Measurements from ENCODE around the gene ZNF3. TPM values are rescaled to one million over a fixed set of nuclear protein-coding genes. Genes with fewer than 3 reads are reported as not detected.
A peak's percentile ranks its signal among the peaks of the same experiment; 100 is the strongest.
"Not testable (repeated sequence)": the region's sequence is repeated elsewhere in the genome, so short reads cannot be mapped to it uniquely, and the experiment has no call there.

ZNF3 gene
- 11.0 and 39.4 TPM in 2 replicates for total RNA-seq (2014; rRNA removed; shearing (Covaris generic); ENCODE audit: low replicate concordance)

GRCh38 chr7:100081535-100082102 lies at the start of gene ZNF3:
TSS of gene ZNF3 (minus strand) at chr7:100081723. CDS start at chr7:100077357, 4,366 bp downstream.
- Histone ChIP-seq H3K9me3 (no peaks in the 10 kb centered on the region; the same call in 1 of the 2 replicates), H3K36me3 (peaks cover 25% of the 10 kb centered on the region), H3K27me3 (no peaks in the 10 kb centered on the region), H3K4me3 (peak within 1 kb of the TSS; percentile 92)
- DNase-seq, result peak; percentile 95

DNA sequence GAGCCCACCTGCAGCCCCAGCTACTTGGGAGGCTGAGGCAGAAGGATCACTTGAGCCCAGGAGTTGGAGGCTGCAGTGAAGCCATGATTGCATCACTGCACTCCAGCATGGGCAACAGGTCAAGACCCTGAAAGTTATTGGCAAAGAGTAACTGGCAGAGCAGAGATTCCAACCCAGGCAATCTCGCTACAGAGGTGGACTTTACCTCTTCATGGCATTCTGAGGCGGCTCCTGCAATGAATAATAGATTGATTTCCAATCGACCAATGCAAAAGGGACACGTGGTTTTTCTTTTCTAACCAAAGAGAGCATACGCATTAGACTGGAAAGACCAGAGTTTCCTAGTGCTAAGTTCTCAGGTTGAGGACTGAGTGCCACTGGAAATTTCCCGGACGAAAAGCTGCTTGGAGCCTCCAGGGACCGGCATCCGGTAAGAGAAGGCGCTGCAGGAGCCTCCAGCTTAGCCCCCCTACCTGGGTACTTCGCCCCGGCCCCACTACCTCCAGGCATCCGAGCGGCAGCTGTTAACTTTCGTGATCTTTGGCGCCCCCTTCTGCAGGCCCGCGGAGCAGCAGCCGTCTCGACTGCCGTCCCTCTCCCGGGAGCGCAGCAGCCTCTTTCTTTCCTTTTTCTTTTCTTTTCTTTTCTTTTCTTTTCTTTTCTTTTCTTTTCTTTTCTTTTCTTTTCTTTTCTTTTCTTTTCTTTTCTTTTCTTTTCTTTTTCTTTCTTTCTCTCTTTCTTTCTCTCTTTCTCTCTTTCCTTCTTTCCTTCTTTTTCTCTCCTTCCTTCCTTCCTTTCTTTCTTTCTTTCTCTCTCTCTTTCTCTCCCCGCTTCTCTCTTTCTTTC lies 49.3 kb upstream of the ZNF3 start:
- DNase-seq, result peak; percentile 39
- Histone ChIP-seq H3K9me3 (no peaks in the 10 kb centered on the region), H3K4me3 (no peak overlapping the region), H3K27me3 (no peaks in the 10 kb centered on the region), H3K36me3 (no peaks in the 10 kb centered on the region)

DNA sequence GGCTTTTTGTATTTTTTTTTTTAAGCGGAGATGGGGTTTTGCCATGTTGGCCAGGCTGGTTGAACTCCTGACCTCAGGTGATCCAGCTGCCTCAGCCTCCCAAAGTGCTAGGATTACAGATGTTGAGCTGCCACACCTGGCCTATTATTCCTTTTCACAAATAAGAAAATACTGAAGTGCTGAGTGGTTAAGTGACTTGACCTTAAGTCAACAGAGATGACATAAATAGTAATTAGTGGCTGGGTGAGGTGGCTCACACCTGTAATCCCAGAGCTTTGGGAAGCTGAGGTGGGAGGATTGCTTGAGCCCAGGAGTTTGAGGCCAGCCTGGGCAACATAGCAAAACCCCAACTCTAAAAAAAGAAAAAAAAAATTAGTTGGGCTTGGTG lies 48.7 kb upstream of the ZNF3 start:
- H3K36me3 ChIP-seq, H3K27me3 ChIP-seq, H3K4me3 ChIP-seq, H3K9me3 ChIP-seq, DNase-seq: not testable (repeated sequence)

GRCh38 chr7:100128637-100128963 lies 47.1 kb upstream of the ZNF3 start:
- H3K36me3 ChIP-seq, result no peaks in the 10 kb centered on the region; the same call in 1 of the 2 replicates
- H3K9me3 ChIP-seq, result no peaks in the 10 kb centered on the region
- H3K27me3 ChIP-seq, result no peaks in the 10 kb centered on the region
- no peak overlapping the region for H3K4me3 ChIP-seq
- no peak for DNase-seq

- H3K4me3 ChIP-seq, result peak overlapping the region; percentile 84
- DNase-seq, result no peak
- H3K9me3 ChIP-seq, result no peaks in the 10 kb centered on the region
- H3K36me3 ChIP-seq, result no peaks in the 10 kb centered on the region; the same call in 1 of the 2 replicates
- no peaks in the 10 kb centered on the region for H3K27me3 ChIP-seq
Observed at GRCh38 chr7:100127866-100128636, 46.5 kb upstream of the ZNF3 start.

- Histone ChIP-seq H3K4me3 (peak within 1 kb of the TSS; percentile 84), H3K27me3 (no peaks in the 10 kb centered on the region), H3K36me3 (no peaks in the 10 kb centered on the region; the same call in 1 of the 2 replicates), H3K9me3 (no peaks in the 10 kb centered on the region)
- DNase-seq, result peak; percentile 81
Observed at GRCh38 chr7:100126931-100127865, 45.7 kb upstream of the ZNF3 start, which contains the start of gene MBLAC1. TSS of gene MBLAC1 (plus strand) at chr7:100126967. CDS start at chr7:100127396, 429 bp downstream.

GRCh38 chr7:100126239-100126930 lies 44.9 kb upstream of the ZNF3 start:
- no peaks in the 10 kb centered on the region; the same call in 1 of the 2 replicates for H3K36me3 ChIP-seq
- H3K4me3 ChIP-seq, result peak overlapping the region; percentile 84
- H3K27me3 ChIP-seq, result no peaks in the 10 kb centered on the region
- no peaks in the 10 kb centered on the region for H3K9me3 ChIP-seq
- DNase-seq, result no peak

GRCh38 chr7:100124301-100125230 lies 43.0 kb upstream of the ZNF3 start:
- H3K36me3 ChIP-seq, result no peaks in the 10 kb centered on the region; the same call in 1 of the 2 replicates
- no peak for DNase-seq
- H3K27me3 ChIP-seq, result no peaks in the 10 kb centered on the region
- no peaks in the 10 kb centered on the region for H3K9me3 ChIP-seq
- no peak overlapping the region for H3K4me3 ChIP-seq

DNA sequence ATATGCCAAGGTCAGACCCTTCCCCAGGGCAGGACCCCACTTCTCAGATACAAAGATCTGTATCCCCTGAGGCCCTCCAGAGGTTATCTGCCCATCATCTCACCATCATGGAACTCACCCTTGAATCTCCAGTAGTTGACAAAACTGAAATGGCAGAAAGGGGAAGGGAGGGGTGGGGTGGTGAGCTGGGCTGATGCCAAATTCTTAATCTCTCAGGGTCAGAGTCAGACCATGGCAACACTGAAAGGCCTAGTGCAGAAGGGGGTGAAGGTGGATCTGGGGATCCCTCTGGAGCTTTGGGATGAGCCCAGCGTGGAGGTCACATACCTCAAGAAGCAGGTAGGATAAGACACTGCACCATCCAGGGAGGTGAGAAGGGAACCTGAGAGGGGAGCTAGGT lies 41.0 kb upstream of the ZNF3 start:
- H3K36me3 ChIP-seq, result no peaks in the 10 kb centered on the region; the same call in 1 of the 2 replicates
- H3K27me3 ChIP-seq, result no peaks in the 10 kb centered on the region
- no peak for DNase-seq
- no peak overlapping the region for H3K4me3 ChIP-seq
- H3K9me3 ChIP-seq, result no peaks in the 10 kb centered on the region

DNA sequence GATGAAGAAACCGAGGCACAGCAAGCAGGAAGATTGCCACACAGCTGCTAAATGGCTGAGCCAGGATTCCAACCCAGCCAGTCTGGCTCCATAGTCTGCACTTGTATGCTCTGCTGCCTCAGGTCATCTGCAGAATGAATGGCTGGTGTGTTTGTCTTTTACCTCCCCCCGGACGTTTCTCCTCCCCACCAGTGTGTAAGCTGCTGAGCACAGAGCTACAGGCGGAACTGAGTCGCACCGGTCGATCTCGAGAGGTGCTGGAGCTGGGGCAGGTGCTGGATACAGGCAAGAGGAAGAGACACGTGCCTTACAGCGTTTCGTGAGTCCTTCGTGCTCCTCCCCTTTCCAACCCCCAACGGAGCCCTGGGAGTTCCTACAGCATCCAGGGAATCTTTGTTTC lies 40.5 kb upstream of the ZNF3 start:
- H3K27me3 ChIP-seq, result no peaks in the 10 kb centered on the region
- DNase-seq, result no peak
- no peaks in the 10 kb centered on the region for H3K9me3 ChIP-seq
- no peak overlapping the region for H3K4me3 ChIP-seq
- no peaks in the 10 kb centered on the region; the same call in 1 of the 2 replicates for H3K36me3 ChIP-seq

- no peak for DNase-seq
- H3K4me3 ChIP-seq, result peak overlapping the region; percentile 78
- no peaks in the 10 kb centered on the region; the same call in 1 of the 2 replicates for H3K36me3 ChIP-seq
- no peaks in the 10 kb centered on the region for H3K27me3 ChIP-seq
- no peaks in the 10 kb centered on the region for H3K9me3 ChIP-seq
Observed at GRCh38 chr7:100120733-100121036, 39.2 kb upstream of the ZNF3 start.

GRCh38 chr7:100119970-100120732 lies 38.6 kb upstream of the ZNF3 start:
- H3K9me3 ChIP-seq, result no peaks in the 10 kb centered on the region
- H3K4me3 ChIP-seq, result peak overlapping the region; percentile 78
- no peaks in the 10 kb centered on the region for H3K27me3 ChIP-seq
- H3K36me3 ChIP-seq, result no peaks in the 10 kb centered on the region
- DNase-seq, result peak; percentile 55

- no peaks in the 10 kb centered on the region for H3K27me3 ChIP-seq
- H3K9me3 ChIP-seq, result no peaks in the 10 kb centered on the region
- peak; percentile 86 for DNase-seq
- H3K4me3 ChIP-seq, result peak within 1 kb of the TSS; percentile 78
- no peaks in the 10 kb centered on the region for H3K36me3 ChIP-seq
Observed at GRCh38 chr7:100119072-100119969, 37.8 kb upstream of the ZNF3 start, which contains the start of the genes CNPY4 and TAF6. TSS of gene CNPY4 (plus strand) at chr7:100119634. CDS start at chr7:100119745, 111 bp downstream. TSS of gene TAF6 (minus strand) at chr7:100119358. CDS start at chr7:100114209, 5,149 bp downstream.

Measured in MG63 (cell line).